NCI-H2171 treated with DMSO at 0.1 percent for 48 hours (cell line): ENCODE data around the gene MYOF.
"Not testable (repeated sequence)": the region's sequence is repeated elsewhere in the genome, so short reads cannot be mapped to it uniquely, and the experiment has no call there.

ENCODE experiments used
- DNase-seq: peaks from one replicate; lab custom pipeline; 2025; lab: John Stamatoyannopoulos, UW

Gene MYOF

DNA sequence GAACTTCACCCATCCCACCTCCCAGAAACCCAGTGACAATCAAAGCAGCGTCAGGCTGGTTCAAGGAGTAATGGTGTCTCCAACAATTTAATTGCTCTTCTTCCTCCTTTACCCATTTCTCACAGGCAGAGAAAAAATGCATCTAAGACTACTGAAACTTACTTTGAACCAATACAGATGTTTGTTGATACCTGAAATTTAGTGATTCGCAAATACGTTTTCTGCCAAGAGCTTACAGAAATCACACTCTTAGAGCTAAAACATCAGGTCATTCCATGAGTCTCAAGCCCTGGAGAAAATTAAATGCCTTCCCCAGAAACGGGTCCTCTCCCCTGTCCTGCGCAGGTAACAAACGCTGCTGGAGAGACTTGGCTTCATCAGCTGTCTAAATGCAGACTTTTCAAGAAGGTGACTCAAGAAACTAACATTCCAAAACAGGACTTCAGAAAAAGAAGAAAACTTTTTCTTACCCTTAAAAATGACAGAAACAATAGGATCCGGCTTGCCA is 443 bp downstream of the MYOF start:
- no peak for DNase-seq

DNA sequence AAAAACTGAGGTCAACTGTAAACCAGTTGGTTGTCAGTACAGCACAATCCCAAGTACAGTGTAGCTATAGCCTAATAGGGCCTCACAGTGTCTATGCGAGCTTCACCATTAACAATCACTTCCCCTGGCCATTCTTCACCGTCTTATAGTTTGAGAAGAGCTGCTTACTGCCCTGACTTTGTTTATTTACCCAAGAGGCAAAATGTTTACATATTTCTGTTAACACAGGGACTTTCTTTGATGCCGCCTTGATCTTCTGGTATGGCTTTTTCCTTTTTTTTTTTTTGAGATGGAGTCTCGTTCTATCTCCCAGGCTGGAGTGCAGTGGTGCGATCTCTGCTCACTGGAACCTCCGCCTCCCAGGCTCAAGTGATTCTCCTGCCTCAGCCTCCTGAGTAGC is 3.3 kb downstream of the MYOF start:
- no peak for DNase-seq

- no peak for DNase-seq
Observed at GRCh38 chr10:93476756-93477155, 5.4 kb downstream of the MYOF start.

- DNase-seq = no peak
Observed at GRCh38 chr10:93475871-93476270, 6.3 kb downstream of the MYOF start.

DNA sequence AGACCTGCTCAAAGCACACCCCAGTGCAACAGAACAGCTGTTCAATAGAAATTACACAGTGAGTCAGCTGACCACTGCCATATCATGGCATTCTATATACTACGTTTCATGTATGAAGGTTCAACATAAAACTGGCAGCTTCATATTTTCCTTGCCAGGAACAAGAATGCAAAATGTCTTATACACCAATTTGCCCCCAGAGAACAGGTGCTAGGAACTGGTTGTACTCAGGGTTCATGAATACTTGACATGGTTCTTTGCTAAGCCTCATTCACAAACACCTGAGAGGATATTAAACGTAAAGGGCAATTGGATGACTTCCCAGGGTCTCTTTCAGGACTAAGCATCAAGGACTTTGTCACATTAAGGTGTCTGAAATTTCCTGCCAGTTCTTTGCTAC is 6.9 kb downstream of the MYOF start:
- no peak for DNase-seq

DNA sequence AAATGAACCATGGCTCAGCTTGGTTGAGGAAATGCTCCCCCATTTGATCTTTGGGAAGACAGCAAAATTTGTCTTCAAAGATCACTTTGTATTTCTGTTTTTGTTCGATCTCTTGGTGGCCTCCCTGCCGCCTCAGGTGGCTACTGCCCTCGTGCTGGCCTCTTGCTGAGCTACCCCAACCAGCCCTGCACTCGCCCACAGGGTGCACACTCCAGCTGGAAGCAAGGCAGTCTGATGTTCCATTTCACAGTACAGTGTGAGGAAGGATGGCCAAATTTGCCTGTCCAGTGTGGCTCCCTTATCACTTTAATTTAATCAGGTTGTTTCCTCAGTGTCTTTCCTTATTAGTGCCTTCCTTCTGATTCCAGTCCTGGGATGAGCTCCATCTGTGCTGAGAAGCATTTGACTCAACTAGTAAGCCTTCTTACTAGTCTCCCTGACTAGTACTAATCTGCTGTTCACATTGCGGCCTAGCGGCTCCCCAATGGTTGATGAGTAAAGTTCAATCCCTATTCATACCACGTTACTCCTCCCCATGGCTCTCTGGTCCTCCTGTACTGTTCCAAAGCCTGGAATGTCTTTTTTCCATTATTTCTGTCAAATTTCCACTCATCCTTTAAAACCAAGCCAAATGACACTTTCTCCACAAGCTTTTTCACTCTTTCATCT is 8.2 kb downstream of the MYOF start:
- no peak for DNase-seq

GRCh38 chr10:93473161-93473560 is 9.0 kb downstream of the MYOF start:
- no peak for DNase-seq

- no peak for DNase-seq
Observed at GRCh38 chr10:93471110-93471651, 11.0 kb downstream of the MYOF start.

- DNase-seq = no peak
Observed at GRCh38 chr10:93469454-93469853, 12.7 kb downstream of the MYOF start.

DNA sequence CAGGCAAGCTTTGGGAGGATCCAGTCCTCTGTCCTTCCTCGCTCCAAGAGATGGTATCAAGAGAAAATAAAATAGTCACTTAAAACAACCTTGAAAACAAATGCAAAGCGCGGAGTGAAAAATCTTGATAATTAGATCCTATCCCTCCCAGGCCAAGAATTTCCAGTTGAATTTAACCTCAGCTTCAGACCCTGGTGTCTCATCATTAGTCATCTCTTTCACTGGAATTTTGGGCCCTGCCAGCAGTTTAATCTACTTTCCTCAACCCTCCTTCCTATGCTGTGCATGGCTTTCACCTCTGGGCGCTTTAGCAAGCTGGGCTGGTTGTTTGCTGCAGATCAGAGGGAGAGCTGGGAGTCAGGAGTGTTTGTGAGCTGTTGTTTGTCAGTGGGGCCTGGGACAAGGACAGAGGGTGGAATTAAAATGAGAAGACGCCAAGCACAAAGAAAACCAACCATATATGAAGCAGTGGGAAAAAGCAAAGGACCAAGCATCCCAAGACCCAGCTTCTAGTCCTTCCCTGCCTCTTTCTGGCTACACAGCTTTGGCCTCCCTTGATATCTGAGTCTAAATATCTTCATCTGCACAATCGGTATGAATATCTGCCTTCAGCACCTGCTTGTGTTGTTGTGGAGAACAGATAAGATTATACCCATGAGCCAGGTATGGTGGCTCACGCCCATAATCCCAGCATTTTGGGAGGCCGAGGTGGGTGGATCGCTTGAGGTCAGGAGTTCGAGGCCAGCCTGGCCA is 13.5 kb downstream of the MYOF start:
- DNase-seq = no peak

DNA sequence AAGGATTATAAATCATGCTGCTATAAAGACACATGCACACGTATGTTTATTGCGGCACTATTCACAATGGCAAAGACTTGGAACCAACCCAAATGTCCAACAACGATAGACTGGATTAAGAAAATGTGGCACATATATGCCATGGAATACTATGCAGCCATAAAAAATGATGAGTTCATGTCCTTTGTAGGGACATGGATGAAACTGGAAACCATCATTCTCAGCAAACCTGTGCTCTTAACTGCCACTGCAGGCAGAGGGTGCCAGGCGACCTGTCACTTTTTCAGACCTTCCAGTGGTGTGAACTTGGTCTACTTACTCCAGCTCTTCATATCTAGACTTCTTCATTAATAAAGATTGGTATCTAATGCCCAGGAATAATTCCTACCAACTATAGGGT is 14.5 kb downstream of the MYOF start:
- DNase-seq = not testable (repeated sequence)

- DNase-seq = peak; percentile 89
Observed at GRCh38 chr10:93465806-93466675, 16.1 kb downstream of the MYOF start.

- no peak for DNase-seq
Observed at GRCh38 chr10:93464776-93465388, 17.3 kb downstream of the MYOF start.

DNA sequence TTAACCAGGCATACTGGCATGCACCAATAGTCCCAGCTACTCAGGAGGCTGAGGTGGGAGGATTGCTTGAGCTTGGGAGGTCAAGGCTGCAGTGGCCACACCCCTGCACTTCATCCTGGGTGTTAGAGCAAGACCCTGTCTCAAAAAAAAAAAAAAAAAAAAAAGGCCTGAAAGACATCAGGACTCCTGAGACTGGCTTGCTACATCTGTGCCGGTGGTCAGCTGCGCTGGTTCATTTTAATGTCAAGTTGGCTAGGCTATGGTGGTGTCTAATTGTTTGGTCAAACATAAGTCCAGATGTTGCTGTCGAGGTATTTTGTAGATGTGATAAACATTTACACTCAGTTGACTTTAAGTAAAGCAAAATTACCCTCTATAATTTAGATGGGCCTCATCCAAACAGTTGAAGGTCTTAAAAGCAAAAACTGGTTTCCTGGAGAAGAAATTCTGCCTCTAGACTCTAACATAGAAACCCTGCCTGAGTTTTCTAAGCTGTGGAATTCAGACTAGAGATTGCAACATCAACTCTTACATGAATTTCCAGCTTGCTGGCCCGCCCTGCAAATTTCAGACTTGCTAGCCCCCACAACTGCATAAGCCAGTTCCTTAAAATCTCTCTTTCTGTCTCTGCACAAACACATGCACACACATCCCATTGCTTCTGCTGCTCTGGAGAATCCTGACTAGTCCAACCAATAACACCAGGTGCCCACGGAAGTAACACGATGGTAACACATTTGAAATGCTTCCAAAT is 18.2 kb downstream of the MYOF start:
- DNase-seq = no peak

DNA sequence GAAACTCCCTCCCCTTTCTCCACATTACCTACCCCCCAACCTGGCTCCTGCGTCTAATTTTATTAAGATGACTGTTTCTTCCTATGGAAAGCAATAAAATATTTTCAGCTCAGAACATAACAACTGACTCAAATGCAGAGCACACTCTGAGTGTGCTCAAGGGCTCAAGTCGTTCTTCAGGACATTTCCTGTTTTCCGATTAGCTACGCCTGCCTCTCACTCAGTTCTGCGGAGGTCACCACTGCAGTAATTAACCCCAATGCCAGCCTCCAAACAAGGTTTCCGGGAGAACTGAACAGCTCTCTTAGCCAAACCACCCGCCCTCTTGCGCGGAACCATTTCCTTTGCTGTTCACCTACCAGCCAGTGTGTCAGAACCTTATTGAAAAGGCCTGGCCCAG is 19.3 kb downstream of the MYOF start:
- no peak for DNase-seq

- DNase-seq = no peak
Observed at GRCh38 chr10:93462371-93462770, 19.8 kb downstream of the MYOF start.

DNA sequence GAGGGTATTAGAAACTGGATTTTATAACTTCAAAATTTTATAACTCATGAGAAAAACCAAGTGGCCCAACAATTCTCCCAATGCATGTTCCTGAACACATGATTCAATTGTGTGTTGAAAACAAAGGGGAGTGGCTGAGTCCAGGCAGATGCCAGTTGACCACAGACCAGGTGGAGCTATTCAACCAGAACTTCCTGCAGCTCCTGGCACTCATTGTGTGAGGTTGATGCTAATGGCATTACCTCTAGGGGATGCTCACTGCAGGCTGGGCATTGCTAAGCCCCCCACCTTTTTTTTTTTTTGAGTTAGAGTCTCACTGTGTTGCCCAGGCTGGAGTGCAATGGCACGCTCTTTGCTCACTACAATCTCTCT is 20.3 kb downstream of the MYOF start:
- peak; percentile 9 for DNase-seq

DNA sequence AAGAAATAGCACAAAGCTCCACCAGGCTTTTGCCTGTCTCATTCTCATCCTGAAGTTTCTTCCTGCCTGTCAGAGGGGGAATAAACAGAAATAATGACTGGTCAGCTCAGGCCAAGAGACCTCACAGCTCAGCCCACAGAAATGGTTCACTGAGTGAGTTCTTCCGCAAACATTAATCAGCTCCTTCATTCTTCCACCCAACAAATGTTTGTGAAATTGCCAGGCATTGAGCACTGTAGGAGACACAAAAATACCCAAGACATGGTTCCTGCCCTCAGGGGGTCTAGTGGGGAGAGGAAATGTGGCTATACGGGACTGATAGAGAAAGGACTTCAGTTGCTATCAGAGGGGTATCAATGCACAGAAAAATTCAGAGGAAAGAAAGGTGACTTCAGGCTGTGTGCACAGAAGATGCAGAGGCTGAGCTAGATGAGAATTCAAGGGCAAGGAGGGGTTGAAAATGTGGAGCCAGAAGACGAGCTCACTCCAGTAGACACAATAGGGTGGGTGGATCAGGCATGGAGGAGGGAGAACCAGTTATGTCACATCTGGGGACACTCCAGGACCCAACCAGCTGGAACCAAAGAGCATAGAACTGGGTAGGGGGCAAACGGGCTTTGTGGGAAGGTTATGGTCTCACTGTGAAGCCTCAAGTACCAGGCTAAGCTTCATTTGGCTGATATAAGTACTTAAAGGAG is 20.9 kb downstream of the MYOF start:
- DNase-seq = no peak

GRCh38 chr10:93459466-93459865 is 22.7 kb downstream of the MYOF start:
- no peak for DNase-seq

DNA sequence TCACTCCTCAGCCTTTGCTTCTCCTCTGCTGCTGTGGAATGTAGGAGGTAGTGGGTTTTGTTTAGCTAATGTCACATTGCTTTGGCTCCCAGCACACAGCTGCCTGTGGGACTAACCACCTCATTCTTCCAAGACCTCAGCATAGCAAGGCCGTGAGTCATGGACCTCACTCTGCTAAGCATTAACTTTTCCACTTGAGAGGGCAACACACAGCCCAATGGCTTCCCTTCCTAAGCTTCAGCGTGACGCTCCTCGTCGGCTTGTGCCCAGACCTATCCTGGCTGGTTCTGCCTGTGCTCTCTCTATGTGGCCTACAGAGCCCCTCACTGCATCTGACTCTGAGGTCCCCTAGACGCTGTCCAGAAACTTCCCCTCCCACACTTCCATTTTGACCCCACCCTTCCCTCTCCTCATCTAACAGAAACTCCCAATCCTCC is 23.3 kb downstream of the MYOF start:
- no peak for DNase-seq

DNA sequence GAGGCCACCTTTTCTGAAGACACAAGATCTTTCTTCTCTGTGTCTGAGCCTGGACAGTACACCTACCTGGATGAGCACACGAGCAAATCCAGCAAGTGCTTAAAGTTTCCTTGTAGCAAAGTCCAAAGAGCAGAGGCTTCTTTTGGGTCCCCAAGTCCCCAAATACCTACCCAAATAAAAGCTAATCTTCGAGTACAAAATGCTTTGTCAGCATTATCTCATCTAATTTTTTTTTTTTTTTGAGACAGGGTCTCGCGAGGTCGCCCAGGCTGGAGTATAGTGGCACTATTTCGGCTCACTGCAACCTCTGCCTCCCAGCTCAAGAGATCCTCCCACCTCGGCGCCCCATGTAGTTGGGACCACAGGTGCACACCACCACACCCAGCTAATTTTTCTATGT is 24.6 kb downstream of the MYOF start:
- no peak for DNase-seq
